HEK293 (cell line): ENCODE measurements around the gene LCN10.

Source experiments
- GLIS2 ChIP-seq: fragments of 450-650 bp; formaldehyde crosslinking; IDR thresholded peaks from 2 replicates; pipeline ENCODE4 v1.5.1; 2016; ENCODE audit warnings: missing biosample characterization, missing genetic modification characterization
- KLF1 ChIP-seq: fragments of 450-650 bp; formaldehyde crosslinking; IDR thresholded peaks from 2 replicates; pipeline ENCODE4 v1.5.1; 2016; ENCODE audit warnings: missing biosample characterization, missing genetic modification characterization
- OSR2 ChIP-seq: fragments of 450-650 bp; formaldehyde crosslinking; IDR thresholded peaks from 2 replicates; pipeline ENCODE4 v1.5.1; 2016; ENCODE audit warnings: missing biosample characterization, missing genetic modification characterization
- OVOL3 ChIP-seq: fragments of 450-650 bp; formaldehyde crosslinking; IDR thresholded peaks from 2 replicates; pipeline ENCODE4 v1.5.1; 2016; ENCODE audit warnings: missing biosample characterization, missing genetic modification characterization
- PBX3 ChIP-seq: sonication (generic); formaldehyde crosslinking; IDR thresholded peaks from 2 replicates; pipeline ENCODE4 v1.8.1; 2022; ENCODE audit warnings: mild to moderate bottlenecking, moderate library complexity, missing genetic modification reagents
- PRDM10 ChIP-seq: fragments of 450-650 bp; formaldehyde crosslinking; IDR thresholded peaks from 2 replicates; pipeline ENCODE4 v1.5.1; 2016; ENCODE audit warnings: missing biosample characterization, missing genetic modification characterization
- SP3 ChIP-seq: fragments of 450-650 bp; formaldehyde crosslinking; IDR thresholded peaks from 2 replicates; pipeline ENCODE4 v1.5.1; 2016; ENCODE audit warnings: missing biosample characterization, missing genetic modification characterization
- ZBTB20 ChIP-seq: fragments of 450-650 bp; formaldehyde crosslinking; IDR thresholded peaks from 2 replicates; pipeline ENCODE4 v1.5.1; 2016; ENCODE audit warnings: missing biosample characterization, missing genetic modification characterization
- ZBTB21 ChIP-seq: fragments of 450-650 bp; formaldehyde crosslinking; IDR thresholded peaks from 2 replicates; pipeline ENCODE4 v1.5.1; 2017; ENCODE audit warnings: missing biosample characterization, missing genetic modification characterization
- ZBTB7A ChIP-seq: fragments of 450-650 bp; formaldehyde crosslinking; IDR thresholded peaks from 2 replicates; pipeline ENCODE4 v1.5.1; 2016; ENCODE audit warnings: low read depth, missing biosample characterization, missing genetic modification characterization
- ZFP69B ChIP-seq: fragments of 450-650 bp; formaldehyde crosslinking; IDR thresholded peaks from 2 replicates; pipeline ENCODE4 v1.5.1; 2016; ENCODE audit warnings: missing biosample characterization, missing genetic modification characterization
- ZNF10 ChIP-seq: fragments of 450-650 bp; formaldehyde crosslinking; IDR thresholded peaks from 2 replicates; pipeline ENCODE4 v1.5.1; 2017; ENCODE audit warnings: missing biosample characterization, missing genetic modification characterization
- ZNF157 ChIP-seq: fragments of 450-650 bp; formaldehyde crosslinking; IDR thresholded peaks from 2 replicates; pipeline ENCODE4 v1.5.1; 2016; ENCODE audit warnings: missing biosample characterization, missing genetic modification characterization
- ZNF221 ChIP-seq: fragments of 450-650 bp; formaldehyde crosslinking; IDR thresholded peaks from 2 replicates; pipeline ENCODE4 v1.5.1; 2017; ENCODE audit warnings: missing biosample characterization, missing genetic modification characterization, borderline replicate concordance
- ZNF280C ChIP-seq: fragments of 450-650 bp; formaldehyde crosslinking; IDR thresholded peaks from 2 replicates; pipeline ENCODE4 v1.5.1; 2016; ENCODE audit warnings: missing biosample characterization, missing genetic modification characterization
- ZNF292 ChIP-seq: fragments of 450-650 bp; formaldehyde crosslinking; IDR thresholded peaks from 2 replicates; pipeline ENCODE4 v1.5.1; 2016; ENCODE audit warnings: low read depth, missing biosample characterization, missing genetic modification characterization, borderline replicate concordance
- ZNF324 ChIP-seq: fragments of 450-650 bp; formaldehyde crosslinking; IDR thresholded peaks from 2 replicates; pipeline ENCODE4 v1.5.1; 2016; ENCODE audit warnings: missing biosample characterization, missing genetic modification characterization
- ZNF354C ChIP-seq: fragments of 450-650 bp; formaldehyde crosslinking; IDR thresholded peaks from 2 replicates; pipeline ENCODE4 v1.5.1; 2016; ENCODE audit warnings: missing biosample characterization, missing genetic modification characterization, low read depth, borderline replicate concordance
- ZNF426 ChIP-seq: fragments of 450-650 bp; formaldehyde crosslinking; IDR thresholded peaks from 2 replicates; pipeline ENCODE4 v1.5.1; 2017; ENCODE audit warnings: missing biosample characterization, missing genetic modification characterization, mild to moderate bottlenecking, inconsistent platforms, moderate library complexity
- ZNF514 ChIP-seq: fragments of 450-650 bp; formaldehyde crosslinking; IDR thresholded peaks from 2 replicates; pipeline ENCODE4 v1.5.1; 2016; ENCODE audit warnings: missing biosample characterization, missing genetic modification characterization
- ZNF555 ChIP-seq: fragments of 450-650 bp; formaldehyde crosslinking; conservative IDR thresholded peaks from 2 replicates; pipeline ENCODE4 v1.5.1; 2017; ENCODE audit warnings: missing biosample characterization, mild to moderate bottlenecking, missing genetic modification characterization, inconsistent platforms
- ZNF596 ChIP-seq: fragments of 450-650 bp; IDR thresholded peaks from 2 replicates; pipeline ENCODE4 v1.5.0; 2018; ENCODE audit warnings: missing biosample characterization, mild to moderate bottlenecking, missing genetic modification characterization, moderate library complexity
- ZNF600 ChIP-seq: fragments of 450-650 bp; formaldehyde crosslinking; IDR thresholded peaks from 2 replicates; pipeline ENCODE4 v1.5.1; 2016; ENCODE audit warnings: missing biosample characterization, missing genetic modification characterization
- ZNF639 ChIP-seq: fragments of 450-650 bp; formaldehyde crosslinking; IDR thresholded peaks from 2 replicates; pipeline ENCODE4 v1.5.1; 2016; ENCODE audit warnings: missing biosample characterization, missing genetic modification characterization
- ZNF645 ChIP-seq: fragments of 450-650 bp; formaldehyde crosslinking; IDR thresholded peaks from 2 replicates; pipeline ENCODE4; 2016; ENCODE audit warnings: missing biosample characterization, missing genetic modification characterization
- ZNF654 ChIP-seq: fragments of 450-650 bp; formaldehyde crosslinking; IDR thresholded peaks from 2 replicates; pipeline ENCODE4 v1.5.1; 2016; ENCODE audit warnings: low read depth, missing biosample characterization, missing genetic modification characterization
- ZNF664 ChIP-seq: fragments of 450-650 bp; formaldehyde crosslinking; IDR thresholded peaks from 2 replicates; pipeline ENCODE4 v1.5.1; 2016; ENCODE audit warnings: missing biosample characterization, missing genetic modification characterization
- ZNF76 ChIP-seq: fragments of 450-650 bp; formaldehyde crosslinking; IDR thresholded peaks from 2 replicates; pipeline ENCODE4; 2016; ENCODE audit warnings: low read depth, missing biosample characterization, missing genetic modification characterization, borderline replicate concordance
- ZNF777 ChIP-seq: fragments of 450-650 bp; formaldehyde crosslinking; IDR thresholded peaks from 2 replicates; pipeline ENCODE4 v1.5.1; 2017; ENCODE audit warnings: missing biosample characterization, missing genetic modification characterization, borderline replicate concordance
- ZNF785 ChIP-seq: fragments of 450-650 bp; formaldehyde crosslinking; IDR thresholded peaks from 2 replicates; pipeline ENCODE4 v1.5.1; 2016; ENCODE audit warnings: missing biosample characterization, missing genetic modification characterization

Gene LCN10

GRCh38 chr9:136721339-136722092 lies 21.2 kb downstream of the LCN10 start (continued):
- TF ChIP-seq OSR2 (tag by site-specific recombination) (no peak), ZBTB7A (tag by site-specific recombination) (no peak; the same call in 1 of the 2 replicates), PRDM10 (tag by site-specific recombination) (peak; percentile 70), ZNF514 (no peak), GLIS2 (tag by site-specific recombination) (peak; percentile 51), SP3 (tag by site-specific recombination) (no peak), ZBTB21 (no peak), ZNF221 (tag by site-specific recombination) (no peak), KLF1 (tag by site-specific recombination) (peak; percentile 96), ZNF777 (tag by site-specific recombination) (no peak), ZNF354C (tag by site-specific recombination) (no peak), ZNF280C (no peak), ZNF157 (tag by site-specific recombination) (no peak), ZNF600 (tag by site-specific recombination) (peak; percentile 78), ZNF292 (tag by site-specific recombination) (no peak), ZNF596 (tag by site-specific recombination) (no peak), OVOL3 (tag by site-specific recombination) (no peak), ZBTB20 (peak; percentile 78; the same call in 1 of the 2 replicates), PBX3 (no peak), ZNF639 (no peak), ZNF785 (tag by site-specific recombination) (no peak), ZNF654 (no peak), ZFP69B (tag by site-specific recombination) (no peak), ZNF664 (no peak), ZNF555 (tag by site-specific recombination) (no peak), ZNF10 (tag by site-specific recombination) (peak; percentile 24; the same call in 1 of the 2 replicates), ZNF76 (tag by site-specific recombination) (no peak), ZNF426 (tag by site-specific recombination) (no peak), ZNF645 (tag by site-specific recombination) (no peak), ZNF324 (tag by site-specific recombination) (no peak)
